Measurements from ENCODE around the gene TRIP6.

DNA sequence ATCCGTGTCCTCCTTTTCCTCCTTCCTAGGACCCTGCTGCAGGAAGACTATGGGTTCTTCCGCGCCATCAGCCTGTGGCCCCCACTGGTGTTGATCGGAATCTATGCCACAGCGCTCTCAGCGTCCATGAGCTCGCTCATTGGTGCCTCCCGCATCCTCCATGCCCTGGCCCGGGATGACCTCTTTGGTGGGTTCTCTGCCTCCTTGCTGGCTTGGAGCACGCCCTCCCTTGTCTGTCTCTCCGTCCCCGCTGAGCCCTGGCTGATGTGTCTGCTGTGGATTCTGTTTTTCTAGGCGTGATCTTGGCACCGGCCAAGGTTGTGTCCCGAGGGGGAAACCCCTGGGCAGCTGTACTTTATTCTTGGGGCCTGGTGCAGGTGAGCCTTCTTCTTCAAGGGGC, 7.3 kb upstream of the TRIP6 start:
- TF ChIP-seq, protein P1, sequence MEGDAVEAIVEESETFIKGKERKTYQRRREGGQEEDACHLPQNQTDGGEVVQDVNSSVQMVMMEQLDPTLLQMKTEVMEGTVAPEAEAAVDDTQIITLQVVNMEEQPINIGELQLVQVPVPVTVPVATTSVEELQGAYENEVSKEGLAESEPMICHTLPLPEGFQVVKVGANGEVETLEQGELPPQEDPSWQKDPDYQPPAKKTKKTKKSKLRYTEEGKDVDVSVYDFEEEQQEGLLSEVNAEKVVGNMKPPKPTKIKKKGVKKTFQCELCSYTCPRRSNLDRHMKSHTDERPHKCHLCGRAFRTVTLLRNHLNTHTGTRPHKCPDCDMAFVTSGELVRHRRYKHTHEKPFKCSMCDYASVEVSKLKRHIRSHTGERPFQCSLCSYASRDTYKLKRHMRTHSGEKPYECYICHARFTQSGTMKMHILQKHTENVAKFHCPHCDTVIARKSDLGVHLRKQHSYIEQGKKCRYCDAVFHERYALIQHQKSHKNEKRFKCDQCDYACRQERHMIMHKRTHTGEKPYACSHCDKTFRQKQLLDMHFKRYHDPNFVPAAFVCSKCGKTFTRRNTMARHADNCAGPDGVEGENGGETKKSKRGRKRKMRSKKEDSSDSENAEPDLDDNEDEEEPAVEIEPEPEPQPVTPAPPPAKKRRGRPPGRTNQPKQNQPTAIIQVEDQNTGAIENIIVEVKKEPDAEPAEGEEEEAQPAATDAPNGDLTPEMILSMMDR (IDR thresholded peaks at IDR 0.05; ENCODE audit: low read depth, low read length), result no peak
- TF ChIP-seq EZH2phosphoT487 (IDR thresholded peaks at IDR 0.05; ENCODE audit: low read depth), result no peak

Measured in OCI-LY3 (cell line).